ENCODE results near the gene TRIM42.

The TRIM42 gene

DNA sequence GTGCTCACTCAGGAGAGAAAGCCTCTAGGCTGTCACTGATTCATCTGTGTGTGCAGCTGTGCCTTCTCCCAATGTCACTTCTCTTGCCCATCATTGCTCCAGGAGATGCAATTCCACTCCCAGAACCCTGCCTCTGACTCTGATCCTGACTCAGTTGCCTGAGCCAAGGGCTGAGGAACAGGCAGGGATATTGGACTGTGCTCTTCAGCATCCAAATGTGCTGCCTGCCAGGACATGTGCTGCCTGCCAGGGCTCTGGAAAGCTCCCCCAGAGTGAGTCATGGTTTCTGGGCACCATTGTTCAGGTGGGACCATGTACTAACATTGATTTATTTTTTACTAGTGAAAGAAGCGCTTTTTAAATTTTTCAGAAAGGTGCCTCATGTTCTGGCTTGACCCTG is 71.0 kb downstream of the TRIM42 start:
- TF ChIP-seq ZNF266 (tag by site-specific recombination; IDR thresholded peaks at IDR 0.05; ENCODE audit: low read depth) = no peak
- TF ChIP-seq ZNF768 (tag by site-specific recombination; IDR thresholded peaks at IDR 0.05) = no peak
- TF ChIP-seq ZNF560 (tag by site-specific recombination; IDR thresholded peaks at IDR 0.05; ENCODE audit: borderline replicate concordance) = no peak
- TF ChIP-seq ZNF416 (tag by site-specific recombination; IDR thresholded peaks at IDR 0.05) = no peak
- no peak for TF ChIP-seq ZNF670 (tag by site-specific recombination; IDR thresholded peaks at IDR 0.05; ENCODE audit: low read depth)
- no peak for TF ChIP-seq KLF16 (tag by site-specific recombination; IDR thresholded peaks at IDR 0.05)
- TF ChIP-seq ZNF354C (tag by site-specific recombination; IDR thresholded peaks at IDR 0.05; ENCODE audit: borderline replicate concordance, low read depth) = no peak
- no peak for TF ChIP-seq ZNF10 (tag by site-specific recombination; IDR thresholded peaks at IDR 0.05)
- TF ChIP-seq ZNF654 (tag by site-specific recombination; IDR thresholded peaks at IDR 0.05; ENCODE audit: low read depth) = no peak
- TF ChIP-seq, protein P1, sequence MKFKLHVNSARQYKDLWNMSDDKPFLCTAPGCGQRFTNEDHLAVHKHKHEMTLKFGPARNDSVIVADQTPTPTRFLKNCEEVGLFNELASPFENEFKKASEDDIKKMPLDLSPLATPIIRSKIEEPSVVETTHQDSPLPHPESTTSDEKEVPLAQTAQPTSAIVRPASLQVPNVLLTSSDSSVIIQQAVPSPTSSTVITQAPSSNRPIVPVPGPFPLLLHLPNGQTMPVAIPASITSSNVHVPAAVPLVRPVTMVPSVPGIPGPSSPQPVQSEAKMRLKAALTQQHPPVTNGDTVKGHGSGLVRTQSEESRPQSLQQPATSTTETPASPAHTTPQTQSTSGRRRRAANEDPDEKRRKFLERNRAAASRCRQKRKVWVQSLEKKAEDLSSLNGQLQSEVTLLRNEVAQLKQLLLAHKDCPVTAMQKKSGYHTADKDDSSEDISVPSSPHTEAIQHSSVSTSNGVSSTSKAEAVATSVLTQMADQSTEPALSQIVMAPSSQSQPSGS (tag by site-specific recombination; IDR thresholded peaks at IDR 0.05; ENCODE audit: low read depth) = no peak
- TF ChIP-seq ZNF292 (tag by site-specific recombination; IDR thresholded peaks at IDR 0.05; ENCODE audit: borderline replicate concordance, low read depth) = no peak
- H3K9me3 ChIP-seq (ENCODE audit: control insufficient read depth, insufficient read depth, low read depth, low read length) = no peaks in the 10 kb centered on the region
- H3K27ac ChIP-seq (ENCODE audit: extremely low read depth, low read depth, low read length) = no peak overlapping the region
- H3K4me1 ChIP-seq (ENCODE audit: control insufficient read depth, insufficient read depth, low read length) = no peaks in the 10 kb centered on the region
- ChIA-PET POLR2A (no interaction called here), CTCF (interaction anchor here (0.8 kb wide), 2 partner anchors 11 to 452 kb away, joined by 3 read pairs; no protein-coding TSS in a partner anchor)
- no peaks in the 10 kb centered on the region for H3K36me3 ChIP-seq (ENCODE audit: control insufficient read depth in 2 of 2, insufficient read depth in 1 of 2, low read length in 2 of 2)
- no peak overlapping the region for H3K4me3 ChIP-seq (ENCODE audit: low read depth, low read length)
